Right lung (tissue), 10 donors: ENCODE data around the gene LAMTOR2. TPM values are rescaled to one million over a fixed set of nuclear protein-coding genes. Genes with fewer than 3 reads are reported as not detected.
"Not testable (repeated sequence)": the region's sequence is repeated elsewhere in the genome, so short reads cannot be mapped to it uniquely, and the experiment has no call there.

Source experiments
- DNase-seq, 2 donors: peaks; one replicate each; pipeline ENCODE4 v3.0.0-alpha.2; 2013
- long read RNA-seq, 8 donors: transcript quantifications; one replicate each; lab custom pipeline, GENCODE V29; 2026
- polyA plus RNA-seq, 5 donors: library from polyadenylated mRNA; unstranded; fragments of 120-200 nt; gene quantifications; one replicate each; pipeline versions ENCODE4 v1.2.1 to v1.2.3, GENCODE V29; 2013; ENCODE audit warnings: inconsistent platforms in 1 of 5, low replicate concordance in 1 of 5; ENCODE audit not compliant: insufficient read length in 5 of 5, insufficient read depth in 1 of 5

LAMTOR2 gene
- 10 to 100 TPM; 38.2 to 54.2 (median 44.5) TPM for polyA plus RNA-seq
- long read RNA-seq, donor 1, transcript LAMTOR2-203 (4 exons, 655 nt) = major isoform, 59 of 79 reads
- long read RNA-seq, donor 1, transcript LAMTOR2-205 (3 exons, 623 nt) = minor isoform, 7 of 79 reads
- long read RNA-seq, donor 1, partial matches to known transcripts = 9 of 79 reads
- long read RNA-seq, donor 1, other reads (novel, unspliced or antisense) = 0 of 79 reads
- long read RNA-seq, donor 2, transcript LAMTOR2-203 (4 exons, 655 nt) = major isoform, 43 of 69 reads
- long read RNA-seq, donor 2, partial matches to known transcripts = 17 of 69 reads
- long read RNA-seq, donor 2, other reads (novel, unspliced or antisense) = 0 of 69 reads
- long read RNA-seq, donor 3, transcript LAMTOR2-205 (3 exons, 623 nt) = minor isoform, 6 of 60 reads
- long read RNA-seq, donor 3, transcript LAMTOR2-203 (4 exons, 655 nt) = major isoform, 35 of 60 reads
- long read RNA-seq, donor 3, partial matches to known transcripts = 17 of 60 reads
- long read RNA-seq, donor 3, other reads (novel, unspliced or antisense) = 0 of 60 reads
- long read RNA-seq, donor 4, transcript LAMTOR2-203 (4 exons, 655 nt) = major isoform, 32 of 58 reads
- long read RNA-seq, donor 4, transcript LAMTOR2-205 (3 exons, 623 nt) = minor isoform, 6 of 58 reads
- long read RNA-seq, donor 4, partial matches to known transcripts = 17 of 58 reads
- long read RNA-seq, donor 4, other reads (novel, unspliced or antisense) = 0 of 58 reads
- long read RNA-seq, donor 5, transcript LAMTOR2-203 (4 exons, 655 nt) = major isoform, 65 of 87 reads
- long read RNA-seq, donor 5, transcript LAMTOR2-205 (3 exons, 623 nt) = minor isoform, 17 of 87 reads
- long read RNA-seq, donor 5, partial matches to known transcripts = 0 of 87 reads
- long read RNA-seq, donor 5, other reads (novel, unspliced or antisense) = 0 of 87 reads
- long read RNA-seq, donor 6, transcript LAMTOR2-203 (4 exons, 655 nt) = major isoform, 51 of 56 reads
- long read RNA-seq, donor 6, partial matches to known transcripts = 0 of 56 reads
- long read RNA-seq, donor 6, other reads (novel, unspliced or antisense) = 0 of 56 reads
- long read RNA-seq, donor 7, transcript LAMTOR2-203 (4 exons, 655 nt) = major isoform, 50 of 56 reads
- long read RNA-seq, donor 7, partial matches to known transcripts = 0 of 56 reads
- long read RNA-seq, donor 7, other reads (novel, unspliced or antisense) = 0 of 56 reads
- long read RNA-seq, donor 8, transcript LAMTOR2-203 (4 exons, 655 nt) = major isoform, 19 of 36 reads
- long read RNA-seq, donor 8, partial matches to known transcripts = 11 of 36 reads
- long read RNA-seq, donor 8, other reads (novel, unspliced or antisense) = 0 of 36 reads

DNA sequence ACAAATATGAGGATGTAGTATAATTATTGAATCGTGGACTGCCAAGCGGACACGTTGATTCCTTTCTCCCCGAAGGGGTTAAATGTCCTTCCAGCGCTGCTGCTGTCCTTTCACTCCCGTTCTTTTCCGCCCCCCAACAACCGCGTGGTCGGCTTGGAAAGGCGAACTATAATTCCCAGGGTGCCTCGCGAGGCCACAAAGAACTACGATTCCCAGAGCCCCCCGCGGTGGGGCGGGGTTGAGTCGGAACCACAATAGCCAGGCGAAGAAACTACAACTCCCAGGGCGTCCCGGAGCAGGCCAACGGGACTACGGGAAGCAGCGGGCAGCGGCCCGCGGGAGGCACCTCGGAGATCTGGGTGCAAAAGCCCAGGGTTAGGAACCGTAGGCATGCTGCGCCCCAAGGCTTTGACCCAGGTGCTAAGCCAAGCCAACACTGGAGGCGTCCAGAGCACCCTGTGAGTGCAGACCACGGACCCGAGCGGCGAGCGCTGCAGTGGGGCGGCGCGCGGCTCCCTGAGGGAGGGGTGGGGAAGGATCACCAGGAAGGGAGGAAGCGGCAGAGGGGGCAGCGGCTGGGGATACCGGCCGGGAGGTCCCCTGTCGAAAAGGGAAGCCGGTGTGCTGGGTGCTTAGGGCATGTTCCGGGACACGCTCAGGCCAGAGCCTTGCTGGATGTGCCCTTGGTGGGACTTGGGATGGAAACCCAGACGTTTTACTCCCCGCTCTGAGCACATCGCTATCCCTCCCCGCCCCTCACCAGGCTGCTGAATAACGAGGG is at the start of gene LAMTOR2:
LAMTOR2 (plus strand) TSS at position 283 of the 781 bp plus-strand sequence; CDS start at position 391, 108 bp downstream.
- peak; percentile 97 to 98 for DNase-seq

DNA sequence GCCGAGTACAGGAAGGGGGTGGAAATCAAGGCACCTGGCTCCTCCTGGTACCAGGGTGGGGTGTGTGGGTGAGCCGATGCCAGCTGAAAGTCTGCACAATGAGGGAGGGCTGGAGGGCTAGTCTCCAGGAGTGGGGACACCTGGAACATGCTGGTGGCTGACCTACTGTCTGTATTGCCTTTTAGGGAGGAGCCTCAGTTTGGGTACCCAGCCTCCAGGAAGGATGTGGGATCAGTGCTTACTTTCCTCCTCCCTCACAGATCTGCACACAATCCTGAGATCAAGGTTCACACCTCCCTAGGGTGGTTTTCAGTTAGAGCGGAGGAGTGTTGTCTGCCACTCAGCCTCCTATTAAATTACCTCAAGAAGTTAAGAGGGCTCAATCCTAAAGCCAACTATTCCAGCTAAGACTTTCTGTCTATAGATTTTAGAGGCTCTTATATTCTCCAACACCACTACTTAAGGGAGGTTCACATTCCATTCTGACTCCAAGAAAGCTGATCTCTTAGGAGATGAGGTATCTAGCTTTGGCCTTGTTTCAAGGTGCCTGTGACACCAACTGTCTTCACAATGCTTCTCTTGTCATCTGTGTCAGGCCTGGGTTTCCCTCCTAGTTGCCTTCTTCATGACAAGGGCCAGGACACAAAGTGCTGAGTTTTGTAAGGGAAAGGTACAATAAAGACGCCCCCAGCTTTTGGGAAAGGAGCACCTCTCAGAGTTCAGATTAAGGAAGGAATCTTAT is 49.6 kb upstream of the LAMTOR2 start:
- no peak for DNase-seq

DNA sequence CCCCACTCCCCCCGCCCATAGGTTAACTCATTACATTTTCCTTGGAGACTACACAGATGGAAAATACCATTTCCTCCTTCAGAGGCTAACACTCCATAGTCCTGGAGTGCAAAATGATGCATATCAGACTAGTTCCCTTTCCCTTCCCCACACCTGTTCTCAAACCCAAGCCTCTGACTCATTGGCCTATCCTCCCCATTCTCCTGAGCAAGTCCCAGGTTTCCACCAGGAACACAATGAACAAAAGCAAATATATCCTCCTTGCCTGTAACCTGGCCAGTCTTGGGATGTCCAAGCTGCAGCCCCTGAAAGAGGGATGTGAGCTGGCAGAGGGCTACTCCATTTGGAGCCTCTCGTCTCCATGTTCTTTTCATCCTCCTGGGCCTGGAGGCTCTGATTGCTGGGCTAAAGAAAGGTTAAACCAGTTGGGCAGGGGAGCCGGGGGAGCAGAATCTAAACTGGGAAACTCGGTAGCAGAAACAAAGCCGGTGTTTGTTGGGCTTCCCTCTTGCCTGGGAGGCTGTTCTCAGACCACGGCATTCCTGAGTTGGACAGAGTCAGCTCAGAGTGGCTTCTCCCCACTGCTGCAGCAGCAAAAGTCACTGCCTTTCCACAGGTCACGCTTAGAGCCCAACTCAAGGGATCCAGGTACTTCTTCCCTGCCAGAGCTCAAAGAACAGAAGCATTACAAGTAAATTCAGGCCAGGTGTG is 47.8 kb upstream of the LAMTOR2 start:
- no peak for DNase-seq

DNA sequence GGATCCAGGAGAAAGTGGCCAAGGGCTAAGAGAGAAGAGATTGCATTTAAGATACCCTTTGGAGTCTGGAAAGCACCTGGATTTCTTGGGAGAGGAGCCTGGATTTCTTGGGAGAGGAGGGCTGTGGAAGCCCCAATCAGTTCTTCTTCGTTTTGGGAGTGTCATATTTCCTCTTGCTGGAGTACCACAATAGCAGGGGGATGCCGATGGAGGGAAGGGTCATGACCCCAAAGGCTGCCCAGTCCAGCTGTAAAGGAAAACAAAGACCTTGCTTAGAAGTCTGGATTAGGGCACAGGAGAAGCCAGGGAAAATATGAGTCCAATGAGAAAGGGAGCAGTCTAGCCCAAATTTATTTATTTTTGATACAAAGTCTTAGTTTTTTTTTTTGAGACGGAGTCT is 45.2 kb upstream of the LAMTOR2 start:
- no peak for DNase-seq

DNA sequence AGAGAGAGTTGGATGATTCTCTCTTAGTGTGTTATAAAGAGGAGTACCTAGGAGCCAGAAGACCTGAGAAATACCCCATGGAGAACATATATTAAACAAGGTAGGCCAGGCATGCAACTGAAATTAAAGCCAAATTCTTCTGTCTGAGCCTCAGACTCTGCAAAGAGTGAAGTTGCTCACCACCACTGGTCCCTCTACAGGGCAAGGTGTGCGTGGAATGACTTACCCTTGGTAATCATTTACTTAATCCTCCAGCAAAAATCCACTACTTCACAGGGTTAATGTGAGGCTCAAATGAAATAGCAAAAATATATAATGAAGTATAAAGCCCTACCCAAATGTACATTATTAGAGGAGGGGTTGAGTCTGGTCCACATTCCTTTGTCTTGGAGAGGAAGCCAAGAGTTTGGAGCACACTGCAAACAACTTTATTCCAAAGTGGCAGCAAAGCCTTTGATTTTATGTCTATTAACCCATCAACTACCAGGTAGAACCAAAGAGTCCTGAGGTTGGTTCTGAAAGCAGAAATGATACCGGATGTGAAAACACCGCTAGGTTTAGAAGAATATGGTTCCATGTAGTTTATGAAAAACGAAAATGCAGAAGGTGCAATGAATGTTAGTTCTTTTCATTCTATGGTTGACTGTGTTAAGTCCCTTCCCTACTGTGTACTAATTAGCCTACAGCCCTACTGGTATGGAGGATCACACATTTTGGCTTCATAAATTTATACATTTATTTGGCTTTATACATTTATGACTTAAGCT is 42.3 kb upstream of the LAMTOR2 start:
- DNase-seq = no peak

DNA sequence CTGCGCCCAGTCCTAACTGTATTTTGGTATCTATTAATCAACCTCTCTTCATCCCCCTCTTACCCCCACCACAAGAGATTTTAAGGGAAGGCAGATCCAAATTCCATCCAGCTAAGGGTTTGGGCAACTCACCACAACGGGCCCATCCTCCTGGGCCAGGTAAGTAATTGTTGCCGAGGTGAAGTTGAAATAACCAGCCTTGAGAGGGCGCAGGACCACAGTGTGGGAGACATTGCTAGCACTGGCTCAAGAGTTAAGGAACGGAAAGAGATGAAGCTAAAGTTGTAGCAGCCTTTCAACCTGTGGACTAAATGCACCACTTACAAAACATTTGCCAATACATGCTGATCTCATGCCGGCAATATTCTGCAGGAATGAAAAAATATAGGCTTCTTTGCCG is 39.8 kb upstream of the LAMTOR2 start:
- DNase-seq = no peak

DNA sequence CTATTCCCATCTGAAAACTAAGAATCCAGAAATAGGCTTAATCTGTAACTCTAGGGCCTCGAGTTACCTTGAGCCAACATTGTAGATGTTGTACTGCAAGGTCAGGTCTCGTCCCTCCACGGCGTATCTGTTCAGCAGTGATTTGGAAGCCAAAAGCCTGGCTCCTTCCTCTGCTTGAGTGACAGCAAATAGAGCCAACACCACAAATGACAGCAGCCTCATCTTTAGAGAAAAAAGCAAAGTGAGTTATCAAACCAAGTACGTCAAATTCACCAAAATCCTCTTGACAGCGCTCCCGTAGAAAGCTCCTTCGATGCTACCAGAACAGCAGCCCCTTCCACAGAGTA is 34.7 kb upstream of the LAMTOR2 start:
- no peak for DNase-seq

DNA sequence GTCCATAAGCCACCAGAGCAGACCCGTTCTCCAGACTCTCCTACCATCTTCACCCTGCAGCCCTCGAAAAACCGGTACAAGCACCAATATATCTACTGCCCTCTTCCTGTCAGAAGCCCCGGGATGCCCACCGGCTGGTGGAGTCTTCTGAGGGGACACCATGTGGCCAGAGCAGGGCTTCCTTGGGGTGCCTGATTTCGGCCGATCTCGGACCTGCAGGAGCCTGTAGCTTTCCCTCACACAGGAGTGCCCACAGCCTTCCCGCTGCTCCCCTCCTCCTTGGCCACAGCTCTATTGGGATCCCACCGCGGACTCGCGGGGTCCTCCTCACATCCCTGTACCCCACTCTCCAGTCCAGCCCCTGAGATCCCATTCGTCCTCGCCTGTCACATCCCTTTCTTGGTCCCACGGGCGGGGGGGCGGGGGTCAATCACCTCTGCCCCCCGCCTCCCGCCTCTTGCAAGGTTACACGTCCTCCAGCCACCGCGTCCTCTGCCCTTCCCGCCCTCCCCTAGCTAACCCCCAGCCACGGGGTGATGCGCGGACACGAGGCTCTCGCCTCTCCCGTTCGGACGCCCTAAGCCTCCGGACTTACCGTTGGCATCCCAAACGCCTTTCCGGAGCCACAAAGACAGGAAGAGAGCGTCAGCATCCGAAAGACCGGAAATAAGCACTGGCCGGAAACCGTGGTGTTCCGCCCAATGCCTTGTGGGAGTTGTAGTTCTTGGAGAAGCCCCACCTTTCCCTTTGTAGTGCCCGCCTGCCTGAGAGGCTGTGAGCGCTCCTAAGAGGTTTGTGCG is 34.1 kb upstream of the LAMTOR2 start, which contains the start of gene SSR2:
SSR2 (minus strand) TSS at position 659 of the 800 bp plus-strand sequence. CDS start 784 bp downstream, outside the sequence.
- DNase-seq = peak; percentile 87 to 89

DNA sequence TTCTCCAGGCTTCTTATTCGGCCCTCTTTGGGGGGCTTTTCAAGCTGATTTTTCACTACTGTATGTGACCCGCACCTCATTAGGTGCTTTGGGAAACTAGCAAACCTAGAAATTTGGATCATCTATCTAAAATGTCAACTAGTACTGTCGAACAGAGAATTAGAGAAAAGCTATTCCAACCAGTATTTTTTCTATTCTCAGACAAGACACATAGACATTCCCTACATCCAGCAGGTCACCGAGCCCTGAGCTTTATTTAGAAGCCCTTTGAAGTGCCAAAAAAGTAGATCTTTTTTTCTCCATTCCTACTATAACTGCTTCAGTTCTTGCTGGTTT is 33.5 kb upstream of the LAMTOR2 start:
- no peak for DNase-seq

DNA sequence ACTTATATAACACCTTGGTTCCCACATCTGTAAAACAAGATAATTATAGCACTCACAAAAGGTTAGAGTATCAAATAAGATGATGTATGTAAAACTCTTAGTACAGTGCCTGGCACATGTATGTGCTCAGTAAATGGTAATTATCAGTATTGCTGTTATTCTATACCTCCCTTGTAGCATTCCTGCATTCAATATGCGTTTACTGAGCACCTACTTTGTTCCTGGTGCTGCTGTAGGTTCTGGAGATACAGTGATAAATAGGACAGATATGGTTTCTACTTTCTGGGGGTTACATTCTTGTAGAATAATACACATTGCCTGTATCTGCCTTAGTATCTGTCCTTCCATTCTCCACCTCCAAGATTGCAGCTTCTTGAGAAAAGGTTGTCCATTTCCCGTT is 32.6 kb upstream of the LAMTOR2 start:
- no peak for DNase-seq

DNA sequence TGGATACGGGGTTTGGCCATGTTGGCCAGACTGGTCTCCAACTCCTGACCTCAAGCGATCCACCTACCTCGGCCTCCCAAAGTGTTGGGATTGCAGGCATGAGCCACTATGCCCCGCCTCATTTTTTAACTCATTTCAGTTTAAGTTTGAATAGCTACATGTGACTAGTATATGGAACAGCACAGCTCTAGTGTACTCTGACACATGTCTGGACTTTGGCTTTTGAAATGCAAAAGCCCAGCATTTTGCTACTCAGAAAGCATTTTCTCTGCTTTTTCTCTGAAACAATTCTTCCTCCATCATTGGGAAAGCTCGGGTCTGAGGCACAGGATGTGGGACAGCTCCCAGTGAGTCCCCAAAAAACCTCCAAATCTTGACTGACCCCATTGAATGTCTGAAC is 29.8 kb upstream of the LAMTOR2 start:
- DNase-seq = no peak

DNA sequence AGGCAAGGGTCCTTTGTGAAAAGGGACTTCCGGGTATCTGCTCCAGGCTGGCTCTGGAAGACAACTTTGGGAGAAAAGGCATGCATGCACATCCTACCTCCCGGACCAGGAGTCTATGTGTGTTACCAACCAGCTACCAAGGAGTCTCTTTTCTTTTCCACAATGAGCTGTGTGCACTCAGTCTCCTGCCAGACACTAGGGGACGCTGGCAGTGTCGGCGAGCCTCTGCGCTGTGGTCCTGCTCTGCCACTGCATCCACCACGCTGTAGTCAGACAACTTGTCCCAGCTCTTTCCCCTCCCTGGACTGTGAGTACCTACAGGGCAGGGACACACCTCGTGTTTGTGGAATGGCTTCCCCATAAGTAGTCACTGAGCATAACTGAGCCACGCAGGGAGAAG is 28.7 kb upstream of the LAMTOR2 start:
- no peak for DNase-seq

DNA sequence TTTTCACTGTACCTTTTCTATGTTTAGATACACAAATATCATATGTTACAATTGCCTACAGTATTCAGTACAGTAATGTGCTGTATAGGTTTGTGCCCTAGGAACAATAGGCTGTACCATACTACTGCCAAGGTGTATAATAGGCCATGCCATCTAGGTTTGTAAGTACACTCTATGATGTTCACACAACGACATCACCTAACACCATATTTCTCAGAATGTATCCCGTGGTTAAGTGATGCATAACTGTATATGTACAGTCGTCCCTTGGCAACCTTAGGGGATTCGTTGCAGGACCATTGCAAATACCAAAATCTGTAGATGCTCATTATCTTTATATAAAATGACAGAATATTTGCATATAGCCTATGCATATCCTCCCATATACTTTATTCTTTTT is 28.0 kb upstream of the LAMTOR2 start:
- DNase-seq = no peak

DNA sequence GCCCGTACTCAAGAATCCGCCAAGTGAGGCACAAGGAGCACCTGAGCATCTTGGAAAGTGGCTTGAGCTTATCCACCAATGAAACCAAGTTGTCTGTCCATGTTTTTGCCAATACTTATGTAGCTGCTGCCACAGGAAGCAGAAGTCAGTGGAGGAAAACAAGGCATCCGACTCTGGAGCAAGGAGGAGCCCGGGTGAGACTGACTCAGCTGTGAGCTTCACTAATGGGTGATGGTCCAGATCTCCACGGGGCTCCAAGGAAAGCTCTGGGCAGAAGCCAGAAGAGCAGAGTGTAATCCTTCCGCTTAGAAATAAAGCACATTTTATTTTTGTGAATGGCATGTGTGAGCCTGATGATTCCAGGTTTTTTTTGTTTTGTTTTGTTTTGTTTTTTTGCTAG is 21.6 kb upstream of the LAMTOR2 start:
- DNase-seq = no peak

DNA sequence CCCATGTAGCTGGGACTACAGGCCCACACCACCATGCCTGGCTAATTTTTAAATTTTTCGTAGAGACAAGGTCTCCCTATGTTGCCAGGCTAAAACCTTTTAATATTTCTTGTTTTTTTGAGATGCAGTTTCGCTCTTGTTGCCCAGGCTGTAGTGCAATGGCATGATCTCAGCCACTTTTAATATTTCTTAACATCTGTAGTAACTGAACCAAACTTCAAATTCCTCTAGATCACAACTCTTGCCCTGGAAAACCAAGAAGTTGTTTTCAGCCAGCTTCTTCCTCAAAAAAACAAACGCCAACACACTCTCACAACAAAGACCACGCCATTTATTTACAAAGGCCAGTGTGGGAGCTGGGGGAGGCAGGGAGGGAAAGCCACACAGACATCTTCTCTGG is 19.6 kb upstream of the LAMTOR2 start:
- DNase-seq = not testable (repeated sequence)

DNA sequence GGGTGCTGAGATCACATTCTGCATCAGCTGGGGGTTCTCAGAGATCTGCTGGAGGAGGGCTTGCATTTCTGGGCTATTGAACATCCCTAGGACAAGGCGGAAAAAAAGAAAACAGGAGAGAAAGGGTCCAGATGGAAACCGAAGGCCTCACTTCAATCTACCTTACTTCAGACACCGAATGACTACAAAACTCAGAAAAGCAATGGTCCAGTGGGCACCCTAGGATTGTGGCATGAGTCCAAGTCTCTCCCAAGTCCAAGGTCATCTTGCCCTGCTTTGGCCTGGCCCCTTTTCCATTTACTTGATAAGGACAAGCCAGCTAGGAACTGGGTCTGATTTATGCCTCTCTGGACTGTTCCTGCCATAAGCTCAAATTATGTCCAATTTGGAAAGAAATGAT is 11.8 kb upstream of the LAMTOR2 start:
- no peak for DNase-seq

DNA sequence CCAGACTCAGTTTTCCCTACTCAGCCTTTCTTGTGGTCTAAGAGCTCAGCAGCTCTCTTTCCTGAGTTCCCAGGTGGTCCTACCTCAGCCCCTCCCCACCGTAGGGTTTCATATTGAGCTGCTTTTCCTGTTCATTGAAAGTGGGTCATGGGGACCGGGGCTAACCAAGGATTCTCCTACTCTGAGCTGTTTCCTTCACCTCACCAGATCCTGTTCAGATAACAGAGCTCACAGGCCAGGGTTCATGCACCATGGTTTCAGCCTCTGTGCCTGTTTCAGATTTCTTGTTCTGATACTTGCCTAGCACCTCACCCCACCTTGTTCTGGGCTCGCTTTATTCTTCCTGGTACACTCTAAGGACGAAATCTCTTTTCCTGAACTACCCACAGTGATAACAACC is 9.5 kb upstream of the LAMTOR2 start:
- DNase-seq = no peak

DNA sequence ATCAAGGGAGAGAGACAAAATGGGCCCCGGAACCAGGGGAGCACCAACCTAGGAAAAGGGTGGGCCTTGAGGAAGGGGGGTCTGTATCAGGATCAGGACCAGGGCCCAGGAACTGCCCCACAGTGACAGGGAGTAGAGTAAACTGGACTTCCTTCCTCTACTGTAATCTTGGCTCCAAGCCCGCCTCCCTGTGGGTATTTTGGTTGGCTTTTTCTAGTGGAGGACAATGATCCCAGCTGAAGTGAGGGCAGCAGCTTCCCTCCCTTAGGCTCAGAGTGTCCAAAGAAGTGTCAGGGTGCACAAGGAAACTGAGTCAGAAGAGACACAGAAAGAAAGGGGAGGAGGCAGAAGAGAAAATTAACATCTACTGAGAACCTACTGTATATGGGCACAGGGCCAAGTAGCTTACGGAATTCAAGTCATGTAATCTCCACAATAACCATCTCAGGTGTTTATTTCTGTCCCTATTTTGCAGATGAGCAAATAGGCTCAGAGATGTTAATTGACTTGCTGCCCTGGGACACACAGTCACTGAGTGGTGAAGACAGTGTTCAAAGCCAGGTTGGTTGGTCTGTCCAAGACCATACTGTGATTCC is 5.8 kb upstream of the LAMTOR2 start:
- DNase-seq = no peak
